Large intestine (tissue), 3 donors: ENCODE results near the gene CTCFL. TPM values are rescaled to one million over a fixed set of nuclear protein-coding genes. Genes with fewer than 3 reads are reported as not detected.
"Not testable (repeated sequence)": the region's sequence is repeated elsewhere in the genome, so short reads cannot be mapped to it uniquely, and the experiment has no call there.

Source experiments
- DNase-seq, 2 donors: peaks; one replicate each; pipeline versions ENCODE4 v3.0.0 to v3.0.0-alpha.2; 2013
- H3K27ac ChIP-seq: one replicate; pipeline ENCODE4 v1.5.1; 2013; ENCODE audit warnings: low read length
- H3K27me3 ChIP-seq: 2 replicates; pipeline ENCODE4 v1.6.1; 2013; ENCODE audit warnings: low read length; ENCODE audit not compliant: control insufficient read depth, insufficient read depth
- H3K36me3 ChIP-seq: 2 replicates; pipeline ENCODE4 v1.6.1; 2013; ENCODE audit warnings: low read length; ENCODE audit not compliant: control insufficient read depth, insufficient read depth
- H3K4me1 ChIP-seq: one replicate; pipeline ENCODE4 v1.6.1; 2013; ENCODE audit warnings: low read length; ENCODE audit not compliant: control insufficient read depth, insufficient read depth
- H3K4me3 ChIP-seq: one replicate; pipeline ENCODE4 v1.5.1; 2013; ENCODE audit warnings: low read length
- H3K9me3 ChIP-seq: one replicate; pipeline ENCODE4 v1.6.1; 2013; ENCODE audit warnings: mild to moderate bottlenecking, low read depth, low read length, moderate library complexity; ENCODE audit not compliant: control insufficient read depth
- WGBS: methylation state at CpG from one replicate; pipeline ENCODE4 v1.1.5; 2013; ENCODE audit warnings: low lambda C conversion rate; ENCODE audit not compliant: insufficient coverage; 5-methylcytosine and 5-hydroxymethylcytosine counted together
- polyA plus RNA-seq: library from polyadenylated mRNA; unstranded; fragments of 120-200 nt; gene quantifications from one replicate; pipeline ENCODE4 v1.2.1, GENCODE V29; 2013

Gene CTCFL
- polyA plus RNA-seq, 1 donor, result 0.03 TPM

- H3K27me3 ChIP-seq, result peaks cover 15% of the 10 kb centered on the region
- no peak for DNase-seq
- 93% methylated on average over 2 of the region's 4 CpGs for WGBS
- H3K4me3 ChIP-seq, result no peak overlapping the region
- no peak overlapping the region for H3K27ac ChIP-seq
- H3K4me1 ChIP-seq, result no peaks in the 10 kb centered on the region
- H3K9me3 ChIP-seq, result no peaks in the 10 kb centered on the region
- H3K36me3 ChIP-seq, result no peaks in the 10 kb centered on the region
Measured at GRCh38 chr20:57496592-57496991, 28.3 kb downstream of the CTCFL start.

GRCh38 chr20:57495978-57496377 lies 29.0 kb downstream of the CTCFL start:
- WGBS, result no CpG with 5 or more reads among the region's 11 CpGs
- no peaks in the 10 kb centered on the region for H3K36me3 ChIP-seq
- no peaks in the 10 kb centered on the region for H3K9me3 ChIP-seq
- H3K4me3 ChIP-seq, result no peak overlapping the region
- no peaks in the 10 kb centered on the region for H3K4me1 ChIP-seq
- DNase-seq, result no peak
- no peak overlapping the region for H3K27ac ChIP-seq
- peaks cover 15% of the 10 kb centered on the region for H3K27me3 ChIP-seq

- 94% methylated on average over 3 of the region's 10 CpGs for WGBS
- H3K36me3 ChIP-seq, result no peaks in the 10 kb centered on the region
- no peak overlapping the region for H3K27ac ChIP-seq
- H3K4me3 ChIP-seq, result no peak overlapping the region
- peaks cover 3% of the 10 kb centered on the region for H3K27me3 ChIP-seq
- no peaks in the 10 kb centered on the region for H3K4me1 ChIP-seq
- DNase-seq, result no peak
- H3K9me3 ChIP-seq, result no peaks in the 10 kb centered on the region
Measured at GRCh38 chr20:57493091-57493615, 31.8 kb downstream of the CTCFL start.

- no peak for DNase-seq
Measured at GRCh38 chr20:57491373-57491772, 33.6 kb downstream of the CTCFL start.

GRCh38 chr20:57488277-57488676 lies 36.7 kb downstream of the CTCFL start:
- not testable (repeated sequence) for H3K27ac ChIP-seq, H3K9me3 ChIP-seq, H3K4me1 ChIP-seq, DNase-seq, H3K36me3 ChIP-seq, H3K4me3 ChIP-seq, H3K27me3 ChIP-seq
- WGBS, result 100% methylated on average over 3 of the region's 5 CpGs

More at GRCh38 chr20:57491373-57491772, 33.6 kb downstream of the CTCFL start:
- Histone ChIP-seq H3K9me3 (no peaks in the 10 kb centered on the region), H3K4me1 (no peaks in the 10 kb centered on the region), H3K27me3 (peaks cover 3% of the 10 kb centered on the region), H3K4me3 (no peak overlapping the region), H3K36me3 (no peaks in the 10 kb centered on the region), H3K27ac (no peak overlapping the region)
- WGBS, result 14% methylated on average over 1 of the region's 6 CpGs

GRCh38 chr20:57485770-57486169 lies 39.2 kb downstream of the CTCFL start:
- Histone ChIP-seq H3K9me3 (no peaks in the 10 kb centered on the region), H3K4me3 (no peak overlapping the region), H3K27ac (no peak overlapping the region), H3K4me1 (no peaks in the 10 kb centered on the region), H3K27me3 (no peaks in the 10 kb centered on the region), H3K36me3 (no peaks in the 10 kb centered on the region)
- no peak for DNase-seq
- WGBS, result 88% methylated on average over 1 of the region's 1 CpG

- DNase-seq, result no peak
- no peaks in the 10 kb centered on the region for H3K27me3 ChIP-seq
- H3K4me3 ChIP-seq, result no peak overlapping the region
- no peaks in the 10 kb centered on the region for H3K4me1 ChIP-seq
- 100% methylated on average over 2 of the region's 8 CpGs for WGBS
- no peaks in the 10 kb centered on the region for H3K36me3 ChIP-seq
- H3K9me3 ChIP-seq, result no peaks in the 10 kb centered on the region
- no peak overlapping the region for H3K27ac ChIP-seq
Measured at GRCh38 chr20:57484772-57485171, 40.2 kb downstream of the CTCFL start.

- 84% methylated on average over 5 of the region's 19 CpGs for WGBS
- Histone ChIP-seq H3K27ac (no peak overlapping the region), H3K4me3 (no peak overlapping the region), H3K9me3 (no peaks in the 10 kb centered on the region), H3K36me3 (no peaks in the 10 kb centered on the region), H3K4me1 (no peaks in the 10 kb centered on the region), H3K27me3 (no peaks in the 10 kb centered on the region)
- DNase-seq, result no peak
Measured at GRCh38 chr20:57483287-57484050, 41.5 kb downstream of the CTCFL start.

GRCh38 chr20:57482796-57483195 lies 42.1 kb downstream of the CTCFL start:
- Histone ChIP-seq H3K4me3 (no peak overlapping the region), H3K36me3 (no peaks in the 10 kb centered on the region), H3K27me3 (no peaks in the 10 kb centered on the region), H3K9me3 (no peaks in the 10 kb centered on the region), H3K27ac (no peak overlapping the region), H3K4me1 (no peaks in the 10 kb centered on the region)
- no CpG with 5 or more reads among the region's 6 CpGs for WGBS
- no peak for DNase-seq

- no CpG with 5 or more reads among the region's 11 CpGs for WGBS
- H3K27me3 ChIP-seq, result no peaks in the 10 kb centered on the region
- DNase-seq, result no peak
- no peak overlapping the region for H3K4me3 ChIP-seq
- H3K9me3 ChIP-seq, result no peaks in the 10 kb centered on the region
- no peak overlapping the region for H3K27ac ChIP-seq
- H3K36me3 ChIP-seq, result no peaks in the 10 kb centered on the region
- H3K4me1 ChIP-seq, result no peaks in the 10 kb centered on the region
Measured at GRCh38 chr20:57482148-57482547, 42.8 kb downstream of the CTCFL start.

GRCh38 chr20:57481281-57481711 lies 43.6 kb downstream of the CTCFL start:
- 60% methylated on average over 1 of the region's 9 CpGs for WGBS
- Histone ChIP-seq H3K27me3 (no peaks in the 10 kb centered on the region), H3K4me1 (no peaks in the 10 kb centered on the region), H3K27ac (no peak overlapping the region), H3K36me3 (no peaks in the 10 kb centered on the region), H3K9me3 (no peaks in the 10 kb centered on the region), H3K4me3 (no peak overlapping the region)
- DNase-seq, result no peak
